Measurements from ENCODE around the gene ESYT2. TPM values are rescaled to one million over a fixed set of nuclear protein-coding genes. Genes with fewer than 3 reads are reported as not detected.

ESYT2 gene
- total RNA-seq, 2 experiments from 2014 or later, result 52.1 to 52.5 TPM

GRCh38 chr7:158821171-158822031 lies 7.9 kb downstream of the ESYT2 start:
- Mint-ChIP-seq H3K27ac (peak overlapping the region; percentile 98), H3K9me3 (peaks cover 2% of the 10 kb centered on the region), H3K4me1 (peaks cover 75% of the 10 kb centered on the region), H3K4me3 (peak overlapping the region; percentile 75), H3K27me3 (no peaks in the 10 kb centered on the region), H3K36me3 (peaks cover 23% of the 10 kb centered on the region)
- DNase-seq, result peak; percentile 42

- H3K9me3 Mint-ChIP-seq, result peaks cover 2% of the 10 kb centered on the region
- H3K27ac Mint-ChIP-seq, result peak overlapping the region; percentile 98
- peak overlapping the region; percentile 75 for H3K4me3 Mint-ChIP-seq
- peaks cover 79% of the 10 kb centered on the region for H3K4me1 Mint-ChIP-seq
- no peaks in the 10 kb centered on the region for H3K27me3 Mint-ChIP-seq
- DNase-seq, result no peak
- peaks cover 28% of the 10 kb centered on the region for H3K36me3 Mint-ChIP-seq
Observed at GRCh38 chr7:158820656-158821055, 8.7 kb downstream of the ESYT2 start.

- H3K27me3 Mint-ChIP-seq, result no peaks in the 10 kb centered on the region
- H3K4me3 Mint-ChIP-seq, result peak overlapping the region; percentile 53
- DNase-seq, result no peak
- peaks cover 2% of the 10 kb centered on the region for H3K9me3 Mint-ChIP-seq
- H3K27ac Mint-ChIP-seq, result peak overlapping the region; percentile 98
- H3K4me1 Mint-ChIP-seq, result peaks cover 84% of the 10 kb centered on the region
- H3K36me3 Mint-ChIP-seq, result peaks cover 32% of the 10 kb centered on the region
Observed at GRCh38 chr7:158819571-158820203, 9.6 kb downstream of the ESYT2 start.

GRCh38 chr7:158818325-158819213 lies 10.7 kb downstream of the ESYT2 start:
- Mint-ChIP-seq H3K36me3 (peaks cover 32% of the 10 kb centered on the region), H3K4me3 (peak overlapping the region; percentile 64), H3K27ac (peak overlapping the region; percentile 98), H3K27me3 (no peaks in the 10 kb centered on the region), H3K4me1 (peaks cover 86% of the 10 kb centered on the region), H3K9me3 (peaks cover 2% of the 10 kb centered on the region)
- DNase-seq, result peak; percentile 78

- Mint-ChIP-seq H3K9me3 (peaks cover 2% of the 10 kb centered on the region), H3K27me3 (no peaks in the 10 kb centered on the region), H3K4me1 (peaks cover 95% of the 10 kb centered on the region), H3K27ac (peak overlapping the region; percentile 98), H3K4me3 (peak overlapping the region; percentile 46), H3K36me3 (peaks cover 38% of the 10 kb centered on the region)
- no peak for DNase-seq
Observed at GRCh38 chr7:158816995-158817394, 12.3 kb downstream of the ESYT2 start.

- no peak for DNase-seq
- Mint-ChIP-seq H3K4me1 (peaks cover 95% of the 10 kb centered on the region), H3K4me3 (no peak overlapping the region), H3K9me3 (peaks cover 2% of the 10 kb centered on the region), H3K27ac (peak overlapping the region; percentile 98), H3K27me3 (no peaks in the 10 kb centered on the region), H3K36me3 (peaks cover 42% of the 10 kb centered on the region)
Observed at GRCh38 chr7:158816271-158816670, 13.0 kb downstream of the ESYT2 start.

- Mint-ChIP-seq H3K4me3 (no peak overlapping the region), H3K27ac (peak overlapping the region; percentile 98), H3K4me1 (peaks cover 94% of the 10 kb centered on the region), H3K36me3 (peaks cover 46% of the 10 kb centered on the region), H3K9me3 (peaks cover 3% of the 10 kb centered on the region), H3K27me3 (no peaks in the 10 kb centered on the region)
- no peak for DNase-seq
Observed at GRCh38 chr7:158815800-158816128, 13.5 kb downstream of the ESYT2 start.

GRCh38 chr7:158815083-158815799 lies 14.1 kb downstream of the ESYT2 start:
- peak overlapping the region; percentile 98 for H3K27ac Mint-ChIP-seq
- H3K9me3 Mint-ChIP-seq, result peaks cover 6% of the 10 kb centered on the region
- H3K36me3 Mint-ChIP-seq, result peaks cover 51% of the 10 kb centered on the region
- DNase-seq, result no peak
- H3K4me3 Mint-ChIP-seq, result peak overlapping the region; percentile 66
- no peaks in the 10 kb centered on the region for H3K27me3 Mint-ChIP-seq
- peaks cover 95% of the 10 kb centered on the region for H3K4me1 Mint-ChIP-seq

- Mint-ChIP-seq H3K36me3 (peaks cover 57% of the 10 kb centered on the region), H3K4me3 (peak overlapping the region; percentile 66), H3K27me3 (no peaks in the 10 kb centered on the region), H3K4me1 (peaks cover 96% of the 10 kb centered on the region), H3K9me3 (peaks cover 6% of the 10 kb centered on the region), H3K27ac (peak overlapping the region; percentile 98)
- DNase-seq, result peak; percentile 59
Observed at GRCh38 chr7:158814637-158815036, 14.7 kb downstream of the ESYT2 start.

- H3K36me3 Mint-ChIP-seq, result peaks cover 73% of the 10 kb centered on the region
- peak overlapping the region; percentile 99 for H3K27ac Mint-ChIP-seq
- peak overlapping the region; percentile 68 for H3K4me3 Mint-ChIP-seq
- H3K9me3 Mint-ChIP-seq, result peaks cover 7% of the 10 kb centered on the region
- DNase-seq, result peak; percentile 55
- H3K4me1 Mint-ChIP-seq, result peaks cover 82% of the 10 kb centered on the region
- no peaks in the 10 kb centered on the region for H3K27me3 Mint-ChIP-seq
Observed at GRCh38 chr7:158812684-158813083, 16.6 kb downstream of the ESYT2 start.

GRCh38 chr7:158811894-158812293 lies 17.4 kb downstream of the ESYT2 start:
- Mint-ChIP-seq H3K27me3 (no peaks in the 10 kb centered on the region), H3K9me3 (peaks cover 6% of the 10 kb centered on the region), H3K4me3 (peak overlapping the region; percentile 68), H3K36me3 (peaks cover 73% of the 10 kb centered on the region), H3K27ac (peak overlapping the region; percentile 99), H3K4me1 (peaks cover 74% of the 10 kb centered on the region)
- no peak for DNase-seq

GRCh38 chr7:158811461-158811860 lies 17.8 kb downstream of the ESYT2 start:
- DNase-seq, result peak; percentile 80
- H3K27ac Mint-ChIP-seq, result peak overlapping the region; percentile 99

GRCh38 chr7:158810846-158811245 lies 18.5 kb downstream of the ESYT2 start:
- Mint-ChIP-seq H3K4me3 (no peak overlapping the region), H3K9me3 (peaks cover 7% of the 10 kb centered on the region), H3K27me3 (no peaks in the 10 kb centered on the region), H3K27ac (peak overlapping the region; percentile 99), H3K4me1 (peaks cover 63% of the 10 kb centered on the region), H3K36me3 (peaks cover 67% of the 10 kb centered on the region)
- DNase-seq, result no peak

More at GRCh38 chr7:158811461-158811860, 17.8 kb downstream of the ESYT2 start:
- Mint-ChIP-seq H3K4me1 (peaks cover 70% of the 10 kb centered on the region), H3K4me3 (peak overlapping the region; percentile 68), H3K36me3 (peaks cover 69% of the 10 kb centered on the region), H3K27me3 (no peaks in the 10 kb centered on the region), H3K9me3 (peaks cover 5% of the 10 kb centered on the region)

- peaks cover 71% of the 10 kb centered on the region for H3K36me3 Mint-ChIP-seq
- peaks cover 7% of the 10 kb centered on the region for H3K9me3 Mint-ChIP-seq
- peak overlapping the region; percentile 99 for H3K27ac Mint-ChIP-seq
- peaks cover 53% of the 10 kb centered on the region for H3K4me1 Mint-ChIP-seq
- H3K4me3 Mint-ChIP-seq, result no peak overlapping the region
- no peaks in the 10 kb centered on the region for H3K27me3 Mint-ChIP-seq
- DNase-seq, result no peak
Observed at GRCh38 chr7:158809596-158809995, 19.7 kb downstream of the ESYT2 start.
